Neural progenitor cell (in vitro differentiated cells): ENCODE data around the gene HACE1. TPM values are rescaled to one million over a fixed set of nuclear protein-coding genes. Genes with fewer than 3 reads are reported as not detected.

ENCODE experiments used
- DNase-seq: peaks from one replicate; pipeline ENCODE4 v3.0.0-alpha.2; 2016; ENCODE audit warnings: low spot score
- H2AFZ ChIP-seq: fragments of 200-600 bp; sonication (generic); replicated peaks from 2 replicates; pipeline ENCODE4 v1.6.1; 2016; ENCODE audit warnings: antibody characterized with exemption
- H3F3A ChIP-seq: fragments of 200-600 bp; sonication (generic); 2 replicates; pipeline ENCODE4 v1.6.1; 2016; ENCODE audit warnings: antibody characterized with exemption, low read depth
- H3K27ac ChIP-seq: fragments of 200-600 bp; sonication (generic); 2 replicates; pipeline ENCODE4 v1.5.1; 2016; ENCODE audit warnings: mild to moderate bottlenecking
- H3K27me3 ChIP-seq: fragments of 200-600 bp; sonication (generic); 2 replicates; pipeline ENCODE4 v1.6.1; 2016; ENCODE audit warnings: mild to moderate bottlenecking, moderate library complexity
- H3K36me3 ChIP-seq: fragments of 200-600 bp; sonication (generic); 2 replicates; pipeline ENCODE4 v1.5.1; 2016
- H3K4me1 ChIP-seq: fragments of 200-600 bp; sonication (generic); 2 replicates; pipeline ENCODE4 v1.6.1; 2016; ENCODE audit warnings: mixed run types
- H3K4me2 ChIP-seq: fragments of 200-600 bp; sonication (generic); 2 replicates; pipeline ENCODE4 v1.6.1; 2016
- H3K4me3 ChIP-seq: fragments of 200-600 bp; sonication (generic); 2 replicates; pipeline ENCODE4 v1.5.1; 2016
- H3K79me2 ChIP-seq: fragments of 200-600 bp; sonication (generic); 2 replicates; pipeline ENCODE4 v1.6.1; 2016; ENCODE audit warnings: low read depth
- H3K9ac ChIP-seq: fragments of 200-600 bp; sonication (generic); 2 replicates; pipeline ENCODE4 v1.6.1; 2016
- H3K9me3 ChIP-seq: fragments of 200-600 bp; sonication (generic); 2 replicates; pipeline ENCODE4 v1.5.1; 2016; ENCODE audit warnings: low read depth
- H4K20me1 ChIP-seq: fragments of 200-600 bp; sonication (generic); 2 replicates; pipeline ENCODE4 v1.6.1; 2016; ENCODE audit warnings: low read depth
- H3K27ac Mint-ChIP-seq: 3 replicates; pipeline ENCODE4 v1.8.0; 2021; ENCODE audit warnings: mixed read lengths
- H3K27me3 Mint-ChIP-seq: 2 replicates; pipeline ENCODE4 v1.8.0; 2022; ENCODE audit warnings: low read depth, mild to moderate bottlenecking, inconsistent platforms, moderate library complexity, mixed read lengths; ENCODE audit not compliant: insufficient read depth
- H3K36me3 Mint-ChIP-seq: 3 replicates; pipeline ENCODE4 v1.8.0; 2021; ENCODE audit warnings: mixed read lengths
- H3K4me1 Mint-ChIP-seq: 3 replicates; pipeline ENCODE4 v1.8.0; 2021; ENCODE audit warnings: mixed read lengths
- H3K4me3 Mint-ChIP-seq: 3 replicates; pipeline ENCODE4 v1.8.0; 2021; ENCODE audit warnings: mild to moderate bottlenecking, moderate library complexity, mixed read lengths
- H3K9me3 Mint-ChIP-seq: 3 replicates; pipeline ENCODE4 v1.8.0; 2020; ENCODE audit warnings: mixed read lengths
- EZH2 ChIP-seq: fragments of 200-600 bp; sonication (generic); IDR thresholded peaks from 2 replicates; pipeline ENCODE4 v1.6.1; 2017; ENCODE audit warnings: antibody characterized with exemption, mild to moderate bottlenecking, moderate library complexity
- EZH2phosphoT487 ChIP-seq: fragments of 200-600 bp; sonication (generic); IDR thresholded peaks from 2 replicates; pipeline ENCODE4 v1.6.1; 2017; ENCODE audit warnings: antibody characterized with exemption
- total RNA-seq: library from RNA; depleted of rRNA; stranded (reverse); fragments of >200 nt; gene quantifications from 2 replicates; pipeline ENCODE4 v1.2.3, GENCODE V29; 2015; ENCODE audit warnings: low replicate concordance
- TF ChIP-seq, protein P1 (sequence below): fragments of 200-600 bp; sonication (generic); IDR thresholded peaks from 2 replicates; pipeline ENCODE4 v1.5.1; 2017; ENCODE audit warnings: antibody characterized with exemption, mild to moderate bottlenecking

HACE1 gene
- total RNA-seq, 1 donor from 2014 or later = 53.3 TPM

- no peaks in the 10 kb centered on the region for H3K9me3 ChIP-seq
- no peak overlapping the region for H3K27ac ChIP-seq
- Mint-ChIP-seq H3K4me1 (peaks cover 3% of the 10 kb centered on the region), H3K27ac (no peak overlapping the region), H3K4me3 (no peak overlapping the region), H3K9me3 (no peaks in the 10 kb centered on the region), H3K36me3 (peaks cover 6% of the 10 kb centered on the region), H3K27me3 (no peaks in the 10 kb centered on the region)
- no peak overlapping the region for H3K4me2 ChIP-seq
- no peak overlapping the region for H3K9ac ChIP-seq
- no peaks in the 10 kb centered on the region for H4K20me1 ChIP-seq
- TF ChIP-seq, protein P1, sequence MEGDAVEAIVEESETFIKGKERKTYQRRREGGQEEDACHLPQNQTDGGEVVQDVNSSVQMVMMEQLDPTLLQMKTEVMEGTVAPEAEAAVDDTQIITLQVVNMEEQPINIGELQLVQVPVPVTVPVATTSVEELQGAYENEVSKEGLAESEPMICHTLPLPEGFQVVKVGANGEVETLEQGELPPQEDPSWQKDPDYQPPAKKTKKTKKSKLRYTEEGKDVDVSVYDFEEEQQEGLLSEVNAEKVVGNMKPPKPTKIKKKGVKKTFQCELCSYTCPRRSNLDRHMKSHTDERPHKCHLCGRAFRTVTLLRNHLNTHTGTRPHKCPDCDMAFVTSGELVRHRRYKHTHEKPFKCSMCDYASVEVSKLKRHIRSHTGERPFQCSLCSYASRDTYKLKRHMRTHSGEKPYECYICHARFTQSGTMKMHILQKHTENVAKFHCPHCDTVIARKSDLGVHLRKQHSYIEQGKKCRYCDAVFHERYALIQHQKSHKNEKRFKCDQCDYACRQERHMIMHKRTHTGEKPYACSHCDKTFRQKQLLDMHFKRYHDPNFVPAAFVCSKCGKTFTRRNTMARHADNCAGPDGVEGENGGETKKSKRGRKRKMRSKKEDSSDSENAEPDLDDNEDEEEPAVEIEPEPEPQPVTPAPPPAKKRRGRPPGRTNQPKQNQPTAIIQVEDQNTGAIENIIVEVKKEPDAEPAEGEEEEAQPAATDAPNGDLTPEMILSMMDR = no peak
- TF ChIP-seq EZH2phosphoT487 = no peak
- no peak for TF ChIP-seq EZH2
- H3K36me3 ChIP-seq = peaks cover 3% of the 10 kb centered on the region
- no peaks in the 10 kb centered on the region for H3F3A ChIP-seq
- no peaks in the 10 kb centered on the region for H3K79me2 ChIP-seq
- no peak for DNase-seq
- H3K4me1 ChIP-seq = no peaks in the 10 kb centered on the region
- no peak overlapping the region for H2AFZ ChIP-seq
- no peak overlapping the region for H3K4me3 ChIP-seq
- H3K27me3 ChIP-seq = no peaks in the 10 kb centered on the region
These were observed 141.0 kb downstream of the HACE1 start for GRCh38 chr6:104718672-104719071.

GRCh38 chr6:104716858-104717257 lies 142.9 kb downstream of the HACE1 start:
- Histone ChIP-seq H3K4me1 (no peaks in the 10 kb centered on the region), H3K9me3 (no peaks in the 10 kb centered on the region), H3K27me3 (no peaks in the 10 kb centered on the region), H3K27ac (no peak overlapping the region), H4K20me1 (no peaks in the 10 kb centered on the region), H2AFZ (no peak overlapping the region), H3K9ac (no peak overlapping the region), H3K4me2 (no peak overlapping the region), H3K4me3 (no peak overlapping the region), H3K79me2 (no peaks in the 10 kb centered on the region), H3K36me3 (peaks cover 3% of the 10 kb centered on the region), H3F3A (no peaks in the 10 kb centered on the region)
- H3K9me3 Mint-ChIP-seq = no peaks in the 10 kb centered on the region
- DNase-seq = no peak
- TF ChIP-seq, protein P1 = no peak
- TF ChIP-seq EZH2phosphoT487 (no peak), EZH2 (no peak)
- peaks cover 8% of the 10 kb centered on the region for H3K36me3 Mint-ChIP-seq
- no peaks in the 10 kb centered on the region for H3K27me3 Mint-ChIP-seq
- H3K4me3 Mint-ChIP-seq = no peak overlapping the region
- H3K4me1 Mint-ChIP-seq = peaks cover 6% of the 10 kb centered on the region
- H3K27ac Mint-ChIP-seq = no peak overlapping the region

GRCh38 chr6:104714796-104715195 lies 144.9 kb downstream of the HACE1 start:
- peaks cover 11% of the 10 kb centered on the region for H3K4me1 Mint-ChIP-seq
- no peaks in the 10 kb centered on the region for H4K20me1 ChIP-seq
- H3K79me2 ChIP-seq = no peaks in the 10 kb centered on the region
- TF ChIP-seq EZH2phosphoT487 (no peak), EZH2 (no peak)
- TF ChIP-seq, protein P1 = no peak
- H3K27me3 ChIP-seq = no peaks in the 10 kb centered on the region
- H3K9me3 Mint-ChIP-seq = no peaks in the 10 kb centered on the region
- no peaks in the 10 kb centered on the region for H3K27me3 Mint-ChIP-seq
- H3K27ac ChIP-seq = no peak overlapping the region
- peaks cover 3% of the 10 kb centered on the region for H3K36me3 ChIP-seq
- no peak overlapping the region for H3K4me3 Mint-ChIP-seq
- H3K36me3 Mint-ChIP-seq = peaks cover 7% of the 10 kb centered on the region
- H2AFZ ChIP-seq = no peak overlapping the region
- no peaks in the 10 kb centered on the region for H3K4me1 ChIP-seq
- no peaks in the 10 kb centered on the region for H3K9me3 ChIP-seq
- no peak overlapping the region for H3K9ac ChIP-seq
- no peaks in the 10 kb centered on the region for H3F3A ChIP-seq
- H3K4me3 ChIP-seq = no peak overlapping the region
- no peak overlapping the region for H3K4me2 ChIP-seq
- no peak overlapping the region for H3K27ac Mint-ChIP-seq
- no peak for DNase-seq
